ENCODE results near the gene STK39. TPM values are rescaled to one million over a fixed set of nuclear protein-coding genes. Genes with fewer than 3 reads are reported as not detected.

The STK39 gene
- total and polyA plus RNA-seq, 2 donors (not counting 1 experiment from before 2014, with no cell fraction given) = 16.7 to 30.1 TPM

GRCh38 chr2:168033966-168034365 lies 213.4 kb downstream of the STK39 start:
- Histone ChIP-seq H3K9me3 (ENCODE audit: control insufficient read depth, insufficient read depth, low read depth, low read length) (no peaks in the 10 kb centered on the region), H3K4me3 (replicated peaks in 1 of 4; ENCODE audit: control extremely low read depth in 1 of 4, insufficient read depth in 1 of 4, low read depth in 3 of 4, low read length in 4 of 4) (no peak overlapping the region), H3K4me1 (ENCODE audit: control insufficient read depth, extremely low read depth, insufficient read depth, low read length) (no peaks in the 10 kb centered on the region), H2AFZ (ENCODE audit: low read length) (no peak overlapping the region), H3K9ac (ENCODE audit: insufficient read depth, low read length) (no peak overlapping the region), H3K27ac (ENCODE audit: insufficient read depth, low read length) (no peak overlapping the region), H3K79me2 (ENCODE audit: control insufficient read depth, insufficient read depth, low read length) (no peaks in the 10 kb centered on the region), H4K20me1 (ENCODE audit: control insufficient read depth, extremely low read depth, insufficient read depth, low read length) (no peaks in the 10 kb centered on the region), H3K4me2 (ENCODE audit: extremely low read depth, insufficient read depth, low read length) (no peak overlapping the region), H3K36me3 (ENCODE audit: control insufficient read depth, insufficient read depth, low read length) (no peaks in the 10 kb centered on the region), H3K27me3 (ENCODE audit: control insufficient read depth, insufficient read depth, low read length) (no peaks in the 10 kb centered on the region)
- no peak for DNase-seq (ENCODE audit: low read depth in 2 of 2)
- no peak for TF ChIP-seq EZH2 (IDR thresholded peaks at IDR 0.05; ENCODE audit: low read length, missing control alignments)

GRCh38 chr2:168032091-168032490 lies 215.3 kb downstream of the STK39 start:
- Histone ChIP-seq H3K4me3 (replicated peaks in 1 of 4; ENCODE audit: control extremely low read depth in 1 of 4, insufficient read depth in 1 of 4, low read depth in 3 of 4, low read length in 4 of 4) (no peak overlapping the region), H3K79me2 (ENCODE audit: control insufficient read depth, insufficient read depth, low read length) (no peaks in the 10 kb centered on the region), H4K20me1 (ENCODE audit: control insufficient read depth, extremely low read depth, insufficient read depth, low read length) (no peaks in the 10 kb centered on the region), H3K4me2 (ENCODE audit: extremely low read depth, insufficient read depth, low read length) (no peak overlapping the region), H3K27me3 (ENCODE audit: control insufficient read depth, insufficient read depth, low read length) (no peaks in the 10 kb centered on the region), H3K9ac (ENCODE audit: insufficient read depth, low read length) (no peak overlapping the region), H3K27ac (ENCODE audit: insufficient read depth, low read length) (no peak overlapping the region), H3K9me3 (ENCODE audit: control insufficient read depth, insufficient read depth, low read depth, low read length) (no peaks in the 10 kb centered on the region), H3K36me3 (ENCODE audit: control insufficient read depth, insufficient read depth, low read length) (no peaks in the 10 kb centered on the region), H2AFZ (ENCODE audit: low read length) (no peak overlapping the region), H3K4me1 (ENCODE audit: control insufficient read depth, extremely low read depth, insufficient read depth, low read length) (no peaks in the 10 kb centered on the region)
- TF ChIP-seq EZH2 (IDR thresholded peaks at IDR 0.05; ENCODE audit: low read length, missing control alignments) (no peak), CTCF (conservative IDR thresholded peaks at IDR 0.05 in 1 of 2, IDR thresholded peaks at IDR 0.05 in 1 of 2; ENCODE audit: low read depth in 1 of 2, low read length in 2 of 2) (no peak)
- peak; percentile 17 to 20 for DNase-seq (ENCODE audit: low read depth in 2 of 2)

- Histone ChIP-seq H3K4me3 (replicated peaks in 1 of 4; ENCODE audit: control extremely low read depth in 1 of 4, insufficient read depth in 1 of 4, low read depth in 3 of 4, low read length in 4 of 4) (no peak overlapping the region), H3K36me3 (ENCODE audit: control insufficient read depth, insufficient read depth, low read length) (no peaks in the 10 kb centered on the region), H3K9me3 (ENCODE audit: control insufficient read depth, insufficient read depth, low read depth, low read length) (no peaks in the 10 kb centered on the region), H3K79me2 (ENCODE audit: control insufficient read depth, insufficient read depth, low read length) (no peaks in the 10 kb centered on the region), H3K27me3 (ENCODE audit: control insufficient read depth, insufficient read depth, low read length) (no peaks in the 10 kb centered on the region), H3K9ac (ENCODE audit: insufficient read depth, low read length) (no peak overlapping the region), H3K27ac (ENCODE audit: insufficient read depth, low read length) (peak overlapping the region; percentile 68), H4K20me1 (ENCODE audit: control insufficient read depth, extremely low read depth, insufficient read depth, low read length) (no peaks in the 10 kb centered on the region), H2AFZ (ENCODE audit: low read length) (no peak overlapping the region), H3K4me1 (ENCODE audit: control insufficient read depth, extremely low read depth, insufficient read depth, low read length) (no peaks in the 10 kb centered on the region), H3K4me2 (ENCODE audit: extremely low read depth, insufficient read depth, low read length) (no peak overlapping the region)
- peak; percentile 68 to 88 for DNase-seq (ENCODE audit: low read depth in 2 of 2)
- no peak for TF ChIP-seq EZH2 (IDR thresholded peaks at IDR 0.05; ENCODE audit: low read length, missing control alignments)
- no peak for TF ChIP-seq CTCF (conservative IDR thresholded peaks at IDR 0.05 in 1 of 2, IDR thresholded peaks at IDR 0.05 in 1 of 2; ENCODE audit: low read depth in 1 of 2, low read length in 2 of 2)
Observed at GRCh38 chr2:168030862-168031624, 216.4 kb downstream of the STK39 start.

Measured in fibroblast of lung (primary cell).